IPS DF 6.9 (cell line): ENCODE measurements around the gene NEXN.
"Not testable (repeated sequence)": the region's sequence is repeated elsewhere in the genome, so short reads cannot be mapped to it uniquely, and the experiment has no call there.

Experiments used
- DNase-seq: peaks from one replicate; pipeline ENCODE4 v3.0.0-alpha.2; 2013; ENCODE audit warnings: low read depth, low spot score
- H3K27ac ChIP-seq: one replicate; pipeline ENCODE4 v1.5.1; 2013; ENCODE audit warnings: low read length, control low read depth
- H3K27me3 ChIP-seq: 2 replicates; pipeline ENCODE4 v1.6.1; 2013; ENCODE audit warnings: mild to moderate bottlenecking, low read length; ENCODE audit not compliant: control insufficient read depth, insufficient read depth
- H3K36me3 ChIP-seq: 2 replicates; pipeline ENCODE4 v1.6.1; 2013; ENCODE audit warnings: low read length; ENCODE audit not compliant: control insufficient read depth, insufficient read depth
- H3K4me1 ChIP-seq: 2 replicates; pipeline ENCODE4 v1.6.1; 2013; ENCODE audit warnings: low read length; ENCODE audit not compliant: control insufficient read depth, insufficient read depth
- H3K4me3 ChIP-seq: 2 replicates; pipeline ENCODE4 v1.5.1; 2013; ENCODE audit warnings: mild to moderate bottlenecking, low read length
- H3K9me3 ChIP-seq: 2 replicates; pipeline ENCODE4 v1.6.1; 2013; ENCODE audit warnings: low read length, inconsistent platforms; ENCODE audit not compliant: control insufficient read depth, insufficient read depth
- WGBS: extraction: QIAGEN DNeasy Blood & Tissue Kit; methylation state at CpG from one replicate; pipeline ENCODE4 v1.1.7; 2013; ENCODE audit warnings: mixed read lengths, missing lambda C conversion rate; ENCODE audit not compliant: insufficient read length, insufficient coverage; 5-methylcytosine and 5-hydroxymethylcytosine counted together

NEXN gene

DNA sequence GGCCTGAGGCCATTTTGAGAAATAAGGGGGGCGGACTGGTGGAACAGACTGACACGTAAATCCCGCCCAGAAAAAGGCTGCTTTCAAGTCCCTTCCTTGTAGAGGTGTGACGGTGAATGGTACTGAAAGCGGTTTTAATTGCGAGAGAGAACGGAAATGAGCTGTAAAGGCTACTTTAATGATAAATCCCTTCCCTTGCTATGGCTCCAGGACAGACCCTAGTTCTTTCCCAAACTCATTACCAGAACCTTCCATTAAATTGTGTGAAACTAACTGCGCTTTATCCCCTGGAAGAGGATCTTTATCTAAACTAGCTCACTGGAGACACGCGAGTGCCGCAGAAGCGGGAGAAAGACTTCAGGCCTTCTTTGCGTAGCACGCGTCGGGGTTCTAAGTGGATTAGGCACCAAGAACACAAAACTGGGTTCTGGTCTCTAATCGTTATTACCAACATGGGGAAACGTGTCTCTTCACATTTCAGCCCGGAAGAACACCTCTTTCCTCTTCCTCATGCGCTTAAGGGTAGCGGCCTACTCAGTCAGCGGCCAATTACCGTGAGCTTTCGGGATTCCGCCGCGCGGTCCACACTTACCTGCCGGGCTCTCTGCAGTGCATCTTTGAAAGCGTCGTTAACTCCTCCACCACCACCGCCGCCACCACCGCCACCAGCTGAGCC, 90.0 kb downstream of the NEXN start:
- peak overlapping the region; percentile 96 for H3K4me3 ChIP-seq
- H3K4me1 ChIP-seq: no peaks in the 10 kb centered on the region
- peak; percentile 39 for DNase-seq
- no peaks in the 10 kb centered on the region for H3K9me3 ChIP-seq
- H3K36me3 ChIP-seq: no peaks in the 10 kb centered on the region
- no CpG with 5 or more reads among the region's 34 CpGs for WGBS
- no peak overlapping the region for H3K27ac ChIP-seq
- no peaks in the 10 kb centered on the region for H3K27me3 ChIP-seq

GRCh38 chr1:77978969-77979876, 90.8 kb downstream of the NEXN start, which contains the start of gene FUBP1:
TSS of gene FUBP1 (minus strand) at chr1:77979072. CDS start at chr1:77979004, 68 bp downstream.
- Histone ChIP-seq H3K27ac (no peak within 1 kb of the TSS), H3K4me3 (peak within 1 kb of the TSS; percentile 96), H3K9me3 (no peaks in the 10 kb centered on the region), H3K36me3 (no peaks in the 10 kb centered on the region), H3K27me3 (no peaks in the 10 kb centered on the region), H3K4me1 (no peaks in the 10 kb centered on the region)
- no CpG with 5 or more reads among the region's 57 CpGs for WGBS
- DNase-seq: peak; percentile 98

DNA sequence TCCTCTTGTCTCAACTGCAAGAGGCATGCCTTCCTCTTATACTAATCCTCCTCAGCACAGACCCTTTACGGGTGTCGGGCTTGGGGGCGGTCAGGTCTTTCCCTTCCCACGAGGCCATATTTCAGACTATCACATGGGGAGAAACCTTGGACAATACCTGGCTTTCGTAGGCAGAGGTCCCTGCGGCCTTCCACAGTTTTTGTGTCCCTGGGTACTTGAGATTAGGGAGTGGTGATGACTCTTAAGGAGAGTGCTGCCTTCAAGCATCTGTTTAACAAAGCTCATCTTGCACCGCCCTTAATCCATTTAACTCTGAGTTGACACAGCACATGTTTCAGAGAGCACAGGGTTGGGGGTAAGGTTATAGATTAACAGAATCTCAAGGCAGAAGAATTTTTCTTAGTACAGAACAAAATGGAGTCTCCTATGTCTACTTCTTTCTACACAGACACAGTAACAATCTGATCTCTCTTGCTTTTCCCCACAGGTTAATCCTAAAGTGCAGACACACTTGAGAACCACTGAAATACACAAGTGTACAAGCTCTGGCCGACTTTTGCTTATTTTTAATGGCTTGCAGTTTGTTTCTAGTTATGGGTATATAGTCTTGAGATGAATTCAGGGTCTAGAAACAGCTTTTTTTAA, 95.0 kb downstream of the NEXN start:
- H3K4me1 ChIP-seq, H3K9me3 ChIP-seq, H3K4me3 ChIP-seq, H3K36me3 ChIP-seq, H3K27ac ChIP-seq, DNase-seq, H3K27me3 ChIP-seq: not testable (repeated sequence)
- no CpG with 5 or more reads among the region's 8 CpGs for WGBS

DNA sequence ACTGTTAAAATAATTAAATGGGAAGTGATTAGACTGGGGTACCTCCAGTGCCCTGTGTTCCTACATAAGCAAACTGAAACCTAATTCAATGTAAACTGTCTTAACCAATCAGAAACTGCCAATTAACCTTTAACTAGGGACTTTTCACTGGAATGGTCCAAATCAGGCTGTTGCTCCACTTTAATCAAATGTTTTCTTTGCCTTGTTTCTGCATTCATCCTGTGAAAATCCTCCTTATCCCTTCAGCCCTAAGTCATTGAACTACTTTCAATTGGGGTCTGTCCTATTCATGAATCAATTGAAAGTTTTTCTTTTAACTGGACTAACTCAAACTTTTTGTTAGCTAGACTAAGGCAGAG, 95.6 kb downstream of the NEXN start:
- Histone ChIP-seq H3K27ac (no peak overlapping the region), H3K36me3 (no peaks in the 10 kb centered on the region), H3K4me3 (no peak overlapping the region), H3K9me3 (no peaks in the 10 kb centered on the region), H3K4me1 (no peaks in the 10 kb centered on the region), H3K27me3 (no peaks in the 10 kb centered on the region)
- DNase-seq: no peak

- no peaks in the 10 kb centered on the region for H3K4me1 ChIP-seq
- H3K36me3 ChIP-seq: no peaks in the 10 kb centered on the region
- WGBS: no CpG with 5 or more reads among the region's 4 CpGs
- H3K4me3 ChIP-seq: no peak overlapping the region
- H3K27me3 ChIP-seq: no peaks in the 10 kb centered on the region
- DNase-seq: no peak
- H3K9me3 ChIP-seq: no peaks in the 10 kb centered on the region
- no peak overlapping the region for H3K27ac ChIP-seq
Observed at GRCh38 chr1:77984629-77985028, 96.2 kb downstream of the NEXN start.

DNA sequence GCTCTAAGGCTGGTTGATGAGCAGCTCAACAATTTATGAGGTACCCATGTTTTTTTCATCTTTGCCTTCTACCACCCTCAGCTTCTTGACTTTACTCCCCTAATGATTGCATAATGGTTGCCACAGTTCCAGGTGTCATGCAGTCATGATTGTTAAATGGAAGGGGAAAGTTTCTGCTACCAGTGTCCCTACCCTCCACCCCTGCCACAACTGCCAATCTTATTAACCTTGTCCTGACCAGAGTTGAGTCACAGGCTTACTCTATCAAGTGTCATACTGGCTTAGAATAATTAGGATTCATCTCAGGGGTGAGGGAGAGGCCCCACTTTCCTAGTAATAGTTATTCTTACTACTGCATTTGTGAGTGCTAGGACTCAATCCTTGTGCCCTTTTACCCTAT, 98.4 kb downstream of the NEXN start:
- H3K4me1 ChIP-seq: no peaks in the 10 kb centered on the region
- no peak for DNase-seq

GRCh38 chr1:77987919-77988318, 99.5 kb downstream of the NEXN start:
- no peaks in the 10 kb centered on the region for H3K36me3 ChIP-seq
- DNase-seq: no peak
- no peaks in the 10 kb centered on the region for H3K27me3 ChIP-seq
- no peak overlapping the region for H3K27ac ChIP-seq
- no CpG with 5 or more reads among the region's 2 CpGs for WGBS
- no peak overlapping the region for H3K4me3 ChIP-seq
- no peaks in the 10 kb centered on the region for H3K9me3 ChIP-seq
- no peaks in the 10 kb centered on the region for H3K4me1 ChIP-seq

More for the DNA sequence above, 98.4 kb downstream of the NEXN start:
- no peak overlapping the region for H3K27ac ChIP-seq
- H3K27me3 ChIP-seq: no peaks in the 10 kb centered on the region
- no peaks in the 10 kb centered on the region for H3K9me3 ChIP-seq
- H3K4me3 ChIP-seq: no peak overlapping the region
- no peaks in the 10 kb centered on the region for H3K36me3 ChIP-seq

- WGBS: no CpG with 5 or more reads among the region's 2 CpGs
- H3K4me3 ChIP-seq: no peak overlapping the region
- no peaks in the 10 kb centered on the region for H3K27me3 ChIP-seq
- no peaks in the 10 kb centered on the region for H3K4me1 ChIP-seq
- H3K9me3 ChIP-seq: no peaks in the 10 kb centered on the region
- H3K27ac ChIP-seq: no peak overlapping the region
- DNase-seq: no peak
- H3K36me3 ChIP-seq: no peaks in the 10 kb centered on the region
Observed at GRCh38 chr1:77989744-77990143, 101.3 kb downstream of the NEXN start.

DNA sequence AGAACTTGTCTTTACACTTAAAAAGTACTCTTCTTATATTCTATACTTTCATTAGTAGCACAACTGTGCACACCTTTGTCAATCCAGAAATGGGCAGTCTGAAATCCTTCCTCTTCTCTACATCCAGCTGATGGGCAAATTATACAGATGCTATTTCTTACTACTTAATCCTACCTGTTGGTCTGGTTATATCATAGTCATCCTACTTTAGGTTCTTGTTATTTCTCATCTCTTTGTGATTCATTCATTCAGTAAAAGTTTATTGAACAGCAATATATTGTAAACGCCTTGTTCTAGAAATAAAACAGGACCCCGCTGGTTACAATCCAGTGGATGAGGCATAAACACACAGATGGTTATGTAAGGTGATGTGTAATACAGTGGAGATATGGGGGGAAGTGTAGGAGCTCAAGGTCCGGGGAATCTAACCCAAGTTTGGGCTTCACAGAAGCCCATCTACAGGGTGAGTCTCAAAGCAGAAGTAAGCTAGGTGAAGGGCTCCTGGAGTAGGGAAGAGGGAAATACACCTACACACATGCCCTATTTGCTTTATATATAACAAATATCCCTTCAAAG, 102.3 kb downstream of the NEXN start:
- Histone ChIP-seq H3K27ac (no peak overlapping the region), H3K27me3 (no peaks in the 10 kb centered on the region), H3K4me3 (no peak overlapping the region), H3K4me1 (no peaks in the 10 kb centered on the region), H3K36me3 (no peaks in the 10 kb centered on the region), H3K9me3 (no peaks in the 10 kb centered on the region)
- DNase-seq: no peak
- WGBS: no CpG with 5 or more reads among the region's 3 CpGs

DNA sequence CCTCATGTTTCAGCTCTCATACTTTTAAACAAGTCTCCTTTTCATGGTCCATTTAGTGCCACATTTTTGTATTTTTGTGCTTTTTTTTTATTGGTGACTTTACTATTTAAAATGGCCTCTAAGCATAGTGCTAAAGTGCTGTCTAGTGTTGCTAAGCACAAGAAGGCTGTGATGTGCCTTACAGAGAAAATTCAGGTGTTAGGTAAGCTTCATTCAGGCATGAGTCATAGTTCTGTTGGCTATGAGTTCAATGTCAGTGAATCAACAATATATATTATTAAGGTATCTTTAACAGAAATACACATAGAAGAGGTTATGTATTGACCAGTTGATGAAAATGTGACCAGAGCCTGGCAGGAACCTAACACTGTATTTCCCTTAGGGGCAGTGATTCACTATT, 103.2 kb downstream of the NEXN start:
- no peak for DNase-seq
- H3K4me1 ChIP-seq: no peaks in the 10 kb centered on the region
- H3K36me3 ChIP-seq: no peaks in the 10 kb centered on the region
- no peaks in the 10 kb centered on the region for H3K27me3 ChIP-seq
- no peak overlapping the region for H3K27ac ChIP-seq
- H3K4me3 ChIP-seq: no peak overlapping the region
- no peaks in the 10 kb centered on the region for H3K9me3 ChIP-seq
